HAP-1 (cell line): ENCODE measurements around the gene SLC15A3.

Source experiments
- DNase-seq, 2 experiments: peaks; one replicate each; pipeline ENCODE4 v3.0.0-alpha.2; 2016 to 2020; ENCODE audit warnings: low spot score in 2 of 2
- H3K27me3 ChIP-seq: fragments of 250-450 bp; sonication (Bioruptor Pico); 2 replicates; pipeline ENCODE4 v1.5.1; 2020; ENCODE audit warnings: low read depth, mild to moderate bottlenecking, moderate library complexity
- H3K36me3 ChIP-seq: fragments of 250-450 bp; sonication (Bioruptor Pico); replicated peaks from 2 replicates; pipeline ENCODE4 v1.5.1; 2020; ENCODE audit warnings: mild to moderate bottlenecking
- H3K4me1 ChIP-seq: fragments of 250-450 bp; sonication (Bioruptor Pico); 2 replicates; pipeline ENCODE4 v1.5.1; 2020; ENCODE audit warnings: mild to moderate bottlenecking
- H3K4me3 ChIP-seq: fragments of 250-450 bp; sonication (Bioruptor Pico); 2 replicates; pipeline ENCODE4 v1.5.1; 2020; ENCODE audit warnings: mild to moderate bottlenecking, moderate library complexity
- H3K9me3 ChIP-seq: fragments of 250-450 bp; sonication (Bioruptor Pico); 2 replicates; pipeline ENCODE4 v1.5.1; 2020; ENCODE audit warnings: mild to moderate bottlenecking, moderate library complexity
- in situ Hi-C: fragments of 300-500 bp; cut with MboI; formaldehyde crosslinking; loops from 3 replicates; pipeline ENCODE4 v1.14.3; 2020; ENCODE audit warnings: low sequenced_read_pairs, inconsistent platforms, mixed read lengths

Gene SLC15A3

DNA sequence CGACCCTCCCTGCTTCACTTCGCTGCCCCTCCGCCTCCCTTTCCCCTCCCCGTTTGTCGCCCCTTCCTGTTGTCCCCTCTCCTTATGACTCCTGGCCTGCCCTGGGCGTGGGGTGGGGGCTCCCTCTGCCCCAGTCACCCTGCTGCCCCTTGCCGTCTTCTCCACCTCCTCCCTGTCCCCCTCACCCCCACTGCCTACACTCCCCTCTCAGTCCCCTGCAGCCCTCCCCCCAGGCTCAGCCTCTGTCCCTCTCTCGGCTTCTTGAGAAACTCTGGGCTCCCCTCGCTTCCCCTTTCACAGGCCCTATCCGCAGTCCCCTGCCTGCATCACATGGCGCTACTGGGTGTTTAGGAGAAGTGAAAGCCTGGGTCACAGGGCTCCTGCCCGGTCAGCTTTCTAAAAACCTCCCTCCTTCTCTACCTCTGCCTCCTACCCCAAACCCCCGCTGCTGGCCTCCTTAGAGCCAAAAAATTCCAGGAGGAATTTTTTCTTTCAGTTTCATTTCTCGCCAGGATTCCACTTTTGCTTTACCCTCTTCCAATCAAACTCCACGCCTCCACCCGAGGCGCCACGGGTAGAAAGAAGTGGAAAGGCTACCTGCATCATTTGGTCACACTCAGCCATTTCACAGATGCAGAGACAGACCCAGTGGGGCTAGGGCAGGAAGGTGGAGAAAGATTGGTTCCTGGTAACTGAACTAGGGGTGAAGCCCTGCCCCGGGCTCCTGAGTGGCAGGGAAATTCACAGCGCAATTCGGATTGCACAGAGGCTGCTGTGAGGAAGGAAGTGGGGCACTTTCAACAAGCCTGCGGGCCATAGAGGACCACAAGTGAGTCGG is at the start of gene SLC15A3:
TSS of gene SLC15A3 (minus strand) at position 273 of the 838 bp plus-strand sequence. CDS start 625 bp downstream, outside the sequence.
- no peaks in the 10 kb centered on the region for H3K9me3 ChIP-seq
- H3K27me3 ChIP-seq: no peaks in the 10 kb centered on the region
- H3K4me3 ChIP-seq: no peak within 1 kb of the TSS
- H3K4me1 ChIP-seq: peaks cover 6% of the 10 kb centered on the region
- no peak for DNase-seq
- H3K36me3 ChIP-seq: no peaks in the 10 kb centered on the region
- in situ Hi-C loops: no loop called here

- H3K9me3 ChIP-seq: no peaks in the 10 kb centered on the region
- no peaks in the 10 kb centered on the region for H3K36me3 ChIP-seq
- no peak for DNase-seq
- in situ Hi-C loops: no loop called here
- H3K27me3 ChIP-seq: peaks cover 2% of the 10 kb centered on the region; the same call in 1 of the 2 replicates
- H3K4me1 ChIP-seq: no peaks in the 10 kb centered on the region
- no peak overlapping the region for H3K4me3 ChIP-seq
Observed at GRCh38 chr11:61000426-61000825, 48.5 kb upstream of the SLC15A3 start.

- Histone ChIP-seq H3K9me3 (no peaks in the 10 kb centered on the region), H3K36me3 (no peaks in the 10 kb centered on the region), H3K4me3 (no peak overlapping the region), H3K4me1 (no peaks in the 10 kb centered on the region), H3K27me3 (peaks cover 13% of the 10 kb centered on the region)
- in situ Hi-C loops: no loop called here
- DNase-seq: no peak
Observed at GRCh38 chr11:60996381-60997138, 44.6 kb upstream of the SLC15A3 start.

DNA sequence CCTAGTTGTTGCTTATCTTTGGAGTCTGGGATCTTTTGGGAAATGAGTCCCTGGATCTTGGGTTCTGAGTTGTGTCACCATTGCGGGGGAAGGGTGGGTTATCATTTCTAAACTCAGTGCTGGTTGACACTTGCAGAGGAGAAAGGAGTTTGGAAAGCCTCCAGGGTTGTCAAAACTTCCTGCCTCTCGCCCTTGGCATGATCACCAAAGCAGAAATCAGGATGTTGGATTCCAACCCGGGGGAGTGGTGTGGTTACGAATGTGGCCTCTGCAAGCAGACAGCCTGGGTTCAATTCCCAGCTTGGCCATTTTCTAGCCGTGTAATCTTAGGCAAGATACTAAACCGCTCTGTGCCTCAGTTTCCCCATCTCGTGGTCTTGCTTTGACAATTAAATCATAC is 43.8 kb upstream of the SLC15A3 start:
- no peaks in the 10 kb centered on the region for H3K4me1 ChIP-seq
- H3K36me3 ChIP-seq: no peaks in the 10 kb centered on the region
- H3K9me3 ChIP-seq: no peaks in the 10 kb centered on the region
- no peak overlapping the region for H3K4me3 ChIP-seq
- in situ Hi-C loops: no loop called here
- no peak for DNase-seq
- peaks cover 13% of the 10 kb centered on the region for H3K27me3 ChIP-seq

DNA sequence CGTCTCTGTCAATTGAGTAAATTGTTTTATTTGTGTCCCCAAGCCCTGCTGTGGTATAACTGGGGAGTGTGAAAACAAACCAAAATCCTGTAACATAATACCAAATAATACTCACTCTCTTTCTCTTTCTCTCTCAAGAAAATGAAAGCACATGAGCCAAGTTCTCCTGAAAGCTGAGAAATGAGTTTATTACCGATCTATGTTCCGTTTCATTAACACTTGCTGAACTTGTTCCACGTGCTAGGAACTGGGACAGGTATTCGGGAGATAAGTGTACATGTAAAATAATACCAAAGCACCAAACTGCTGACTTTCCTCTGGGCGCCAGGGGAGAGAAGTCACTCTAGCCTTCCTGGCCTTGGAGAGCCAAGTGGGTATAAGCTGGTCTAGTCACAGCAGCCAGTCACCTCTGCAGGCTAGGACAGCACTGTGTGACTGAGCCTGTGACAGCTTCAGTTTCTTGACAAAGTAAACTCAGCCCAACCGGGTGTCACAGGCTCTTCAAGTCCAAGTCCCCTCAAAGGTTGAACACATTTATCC is 42.6 kb upstream of the SLC15A3 start:
- no peak overlapping the region for H3K4me3 ChIP-seq
- DNase-seq: no peak
- H3K4me1 ChIP-seq: no peaks in the 10 kb centered on the region
- H3K27me3 ChIP-seq: peaks cover 17% of the 10 kb centered on the region
- in situ Hi-C loops: no loop called here
- H3K36me3 ChIP-seq: no peaks in the 10 kb centered on the region
- H3K9me3 ChIP-seq: no peaks in the 10 kb centered on the region

GRCh38 chr11:60993615-60994014 is 41.6 kb upstream of the SLC15A3 start:
- no peak overlapping the region for H3K4me3 ChIP-seq
- in situ Hi-C loops: no loop called here
- DNase-seq: no peak
- H3K9me3 ChIP-seq: no peaks in the 10 kb centered on the region
- no peaks in the 10 kb centered on the region for H3K36me3 ChIP-seq
- H3K4me1 ChIP-seq: no peaks in the 10 kb centered on the region
- peaks cover 27% of the 10 kb centered on the region for H3K27me3 ChIP-seq

DNA sequence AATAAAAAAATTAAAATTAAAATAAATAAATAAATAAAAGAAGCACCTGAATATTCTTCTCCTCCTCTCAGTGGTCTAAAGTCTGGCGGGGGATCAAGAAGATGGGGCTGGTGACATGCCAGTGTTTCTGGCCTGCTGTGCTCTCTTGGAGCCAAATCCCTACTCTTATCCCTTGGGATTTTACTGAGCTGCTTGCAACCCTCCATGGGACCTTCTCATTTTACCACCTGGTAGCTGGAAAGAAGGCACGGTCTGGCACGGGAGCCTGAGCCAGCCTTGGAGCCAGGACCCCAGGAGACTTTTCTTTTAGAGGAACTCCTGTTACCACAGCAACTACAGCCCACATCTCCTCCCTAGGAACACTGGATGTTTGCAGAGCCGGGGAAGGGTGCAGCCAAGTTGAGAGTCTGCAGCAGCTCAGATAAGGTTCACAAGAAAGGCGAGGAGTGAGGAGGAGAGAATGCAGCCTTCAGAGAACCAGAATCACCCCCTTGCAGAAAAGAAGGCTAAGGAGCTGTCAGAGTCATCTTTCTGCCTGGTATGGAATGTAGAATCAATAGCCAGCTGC is 41.0 kb upstream of the SLC15A3 start:
- H3K36me3 ChIP-seq: no peaks in the 10 kb centered on the region
- no peak for DNase-seq
- no peak overlapping the region for H3K4me3 ChIP-seq
- H3K4me1 ChIP-seq: no peaks in the 10 kb centered on the region
- in situ Hi-C loops: no loop called here
- H3K27me3 ChIP-seq: peaks cover 32% of the 10 kb centered on the region
- H3K9me3 ChIP-seq: no peaks in the 10 kb centered on the region

GRCh38 chr11:60991457-60991856 is 39.5 kb upstream of the SLC15A3 start:
- Histone ChIP-seq H3K4me3 (no peak overlapping the region), H3K36me3 (no peaks in the 10 kb centered on the region), H3K4me1 (no peaks in the 10 kb centered on the region), H3K9me3 (no peaks in the 10 kb centered on the region), H3K27me3 (peaks cover 32% of the 10 kb centered on the region)
- in situ Hi-C loops: no loop called here
- DNase-seq: no peak

DNA sequence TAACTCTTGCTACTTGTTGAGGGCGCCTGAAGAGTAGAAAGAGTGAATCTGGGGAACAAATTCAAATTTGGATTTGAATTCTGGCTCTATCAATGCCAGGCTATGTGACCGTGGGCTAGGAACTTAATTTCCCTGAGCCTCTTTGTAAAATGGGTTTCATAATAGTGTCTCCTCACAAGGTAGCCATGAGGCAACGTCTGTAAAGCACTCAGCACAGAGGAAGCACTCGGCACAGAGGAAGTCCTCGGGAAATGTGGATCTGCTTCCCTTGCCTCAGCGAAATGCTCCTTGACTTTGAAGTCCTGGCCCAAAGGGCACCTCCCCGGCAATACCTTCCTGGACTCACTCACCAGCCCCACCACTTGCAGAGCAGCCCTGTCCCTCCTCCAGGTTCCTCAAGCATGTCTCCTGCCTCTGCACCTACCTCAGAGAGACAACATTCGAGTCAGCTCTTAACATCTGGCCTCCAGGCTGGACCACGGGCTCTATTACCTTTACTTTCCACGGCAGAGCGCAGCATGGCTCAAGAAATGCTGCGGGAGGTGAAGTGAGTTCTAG is 37.2 kb upstream of the SLC15A3 start:
- Histone ChIP-seq H3K4me1 (no peaks in the 10 kb centered on the region), H3K4me3 (no peak overlapping the region), H3K36me3 (no peaks in the 10 kb centered on the region), H3K27me3 (peaks cover 30% of the 10 kb centered on the region), H3K9me3 (no peaks in the 10 kb centered on the region)
- in situ Hi-C loops: no loop called here
- DNase-seq: no peak

GRCh38 chr11:60988658-60989057 is 36.7 kb upstream of the SLC15A3 start:
- Histone ChIP-seq H3K9me3 (no peaks in the 10 kb centered on the region), H3K36me3 (no peaks in the 10 kb centered on the region), H3K4me3 (no peak overlapping the region), H3K4me1 (no peaks in the 10 kb centered on the region), H3K27me3 (peaks cover 26% of the 10 kb centered on the region)
- in situ Hi-C loops: no loop called here
- no peak for DNase-seq

- Histone ChIP-seq H3K36me3 (no peaks in the 10 kb centered on the region), H3K4me1 (no peaks in the 10 kb centered on the region), H3K9me3 (no peaks in the 10 kb centered on the region), H3K4me3 (no peak overlapping the region), H3K27me3 (peaks cover 21% of the 10 kb centered on the region)
- no peak for DNase-seq
- in situ Hi-C loops: no loop called here
Observed at GRCh38 chr11:60987577-60988277, 35.8 kb upstream of the SLC15A3 start.

DNA sequence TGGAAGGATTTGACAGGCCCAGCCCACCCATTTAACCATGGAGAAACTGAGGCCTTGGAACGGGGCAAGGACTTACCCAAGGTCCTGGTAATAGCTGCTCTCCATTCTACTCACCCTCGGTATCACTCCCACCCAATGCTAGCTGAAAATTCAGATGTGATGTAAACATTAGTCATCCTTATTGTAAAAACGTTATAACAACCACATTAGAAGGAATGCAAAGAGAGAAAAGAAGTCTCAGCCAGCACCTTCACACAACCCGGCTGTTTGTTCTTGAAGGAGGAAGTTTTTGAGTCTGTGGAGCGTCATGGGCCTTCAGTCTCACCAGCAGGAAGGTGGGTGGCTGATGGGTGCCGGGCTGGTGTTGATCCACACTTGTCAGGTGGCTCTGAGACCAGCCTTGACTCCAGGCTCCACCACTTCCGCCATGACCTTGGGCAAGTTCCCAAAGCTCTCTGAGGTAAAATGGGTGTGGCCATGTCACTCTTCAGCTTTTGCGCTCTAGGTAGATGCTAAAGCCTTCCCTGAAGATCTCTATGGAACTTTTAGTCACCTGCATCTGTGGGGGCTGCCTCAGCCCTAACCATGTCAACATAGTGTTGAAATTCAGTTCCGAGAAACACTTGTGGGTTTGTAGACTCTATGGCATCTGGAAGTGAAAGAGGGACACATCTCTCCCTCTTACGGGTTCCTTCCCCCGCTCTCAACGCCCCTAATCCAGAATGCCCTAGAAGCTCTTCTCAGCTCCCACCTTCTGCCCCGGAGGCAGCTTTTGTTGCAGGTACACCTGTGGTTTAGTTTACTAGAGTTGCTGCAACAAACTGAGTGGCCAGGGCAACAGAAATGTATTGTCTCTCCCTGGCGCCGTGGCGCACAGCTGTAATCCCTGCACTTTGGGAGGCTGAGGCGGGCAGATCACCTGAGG is 34.3 kb upstream of the SLC15A3 start:
- Histone ChIP-seq H3K36me3 (no peaks in the 10 kb centered on the region), H3K4me3 (no peak overlapping the region), H3K4me1 (no peaks in the 10 kb centered on the region), H3K27me3 (peaks cover 21% of the 10 kb centered on the region), H3K9me3 (no peaks in the 10 kb centered on the region)
- no peak for DNase-seq
- in situ Hi-C loops: no loop called here
